GM12864 (cell line): ENCODE measurements around the gene CAV1.

Experiments used
- DNase-seq: peaks from one replicate; pipeline ENCODE4 v3.0.0-alpha.2; 2011; ENCODE audit warnings: low read depth
- H3K4me3 ChIP-seq: 2 replicates; pipeline ENCODE4 v1.5.1; 2011; ENCODE audit warnings: mild to moderate bottlenecking, low read depth, low read length, control low read depth
- CTCF ChIP-seq: IDR thresholded peaks from 2 replicates; pipeline ENCODE4 v1.5.1; 2011; ENCODE audit warnings: low read depth, mild to moderate bottlenecking, moderate library complexity, low read length, control low read depth, inconsistent platforms; ENCODE audit errors: missing control alignments

Gene CAV1

GRCh38 chr7:116491887-116492653 is 32.8 kb upstream of the CAV1 start:
- no peak for DNase-seq
- no peak overlapping the region for H3K4me3 ChIP-seq
- TF ChIP-seq CTCF = no peak

GRCh38 chr7:116492654-116493109 is 32.2 kb upstream of the CAV1 start:
- no peak for TF ChIP-seq CTCF
- no peak for DNase-seq
- H3K4me3 ChIP-seq = no peak overlapping the region

- no peak for TF ChIP-seq CTCF
- no peak for DNase-seq
- H3K4me3 ChIP-seq = no peak overlapping the region
Measured at GRCh38 chr7:116493449-116493848, 31.4 kb upstream of the CAV1 start.

- H3K4me3 ChIP-seq = no peak overlapping the region
- DNase-seq = no peak
- no peak for TF ChIP-seq CTCF
Measured at GRCh38 chr7:116494472-116494871, 30.4 kb upstream of the CAV1 start.

GRCh38 chr7:116495736-116496135 is 29.1 kb upstream of the CAV1 start:
- no peak for TF ChIP-seq CTCF
- no peak overlapping the region for H3K4me3 ChIP-seq
- DNase-seq = no peak

- no peak overlapping the region for H3K4me3 ChIP-seq
- DNase-seq = no peak
- no peak for TF ChIP-seq CTCF
Measured at GRCh38 chr7:116496653-116497052, 28.2 kb upstream of the CAV1 start.

GRCh38 chr7:116497708-116498107 is 27.1 kb upstream of the CAV1 start:
- TF ChIP-seq CTCF = no peak
- H3K4me3 ChIP-seq = no peak overlapping the region
- DNase-seq = no peak
